Medulla oblongata (tissue), 1 donor: ENCODE measurements around the gene H6PD.
A peak's percentile ranks its signal among the peaks of the same experiment; 100 is the strongest.

Experiments used
- DNase-seq: peaks from one replicate; pipeline ENCODE4 v3.0.0-alpha.2; 2015; ENCODE audit errors: extremely low spot score

H6PD gene

GRCh38 chr1:9234223-9235095 lies at the start of gene H6PD:
H6PD (plus strand) TSS chr1:9234774; CDS start chr1:9244935, 10,161 bp downstream.
- DNase-seq = peak; percentile 84

- DNase-seq = no peak
Observed at GRCh38 chr1:9186082-9186859, 48.3 kb upstream of the H6PD start.

GRCh38 chr1:9187004-9187403 lies 47.6 kb upstream of the H6PD start:
- DNase-seq = no peak

GRCh38 chr1:9190234-9190633 lies 44.3 kb upstream of the H6PD start:
- DNase-seq = no peak

GRCh38 chr1:9191231-9191630 lies 43.3 kb upstream of the H6PD start:
- no peak for DNase-seq

- DNase-seq = no peak
Observed at GRCh38 chr1:9192578-9193232, 41.9 kb upstream of the H6PD start.

GRCh38 chr1:9193233-9193625 lies 41.3 kb upstream of the H6PD start:
- DNase-seq = no peak

- no peak for DNase-seq
Observed at GRCh38 chr1:9194024-9194423, 40.5 kb upstream of the H6PD start.

GRCh38 chr1:9195651-9196050 lies 38.9 kb upstream of the H6PD start:
- peak; percentile 51 for DNase-seq

GRCh38 chr1:9196129-9197040 lies 38.2 kb upstream of the H6PD start:
- peak; percentile 91 for DNase-seq

GRCh38 chr1:9197186-9198099 lies 37.1 kb upstream of the H6PD start:
- no peak for DNase-seq

- no peak for DNase-seq
Observed at GRCh38 chr1:9198538-9199361, 35.8 kb upstream of the H6PD start.

GRCh38 chr1:9200441-9200840 lies 34.1 kb upstream of the H6PD start:
- DNase-seq = no peak

GRCh38 chr1:9201401-9202239 lies 33.0 kb upstream of the H6PD start:
- DNase-seq = peak; percentile 26

- DNase-seq = no peak
Observed at GRCh38 chr1:9202240-9202870, 32.2 kb upstream of the H6PD start.

GRCh38 chr1:9203511-9203982 lies 31.0 kb upstream of the H6PD start:
- DNase-seq = no peak

- no peak for DNase-seq
Observed at GRCh38 chr1:9204156-9204720, 30.3 kb upstream of the H6PD start.
